LNCAP (cell line): ENCODE measurements around the gene TMEM62.
A peak's percentile ranks its signal among the peaks of the same experiment; 100 is the strongest.

Source experiments
- TF ChIP-seq, protein P1 (sequence below): fragments of 450-650 bp; IDR thresholded peaks from 2 replicates; pipeline ENCODE4 v1.5.1; 2017; ENCODE audit warnings: mild to moderate bottlenecking

TMEM62 gene

DNA sequence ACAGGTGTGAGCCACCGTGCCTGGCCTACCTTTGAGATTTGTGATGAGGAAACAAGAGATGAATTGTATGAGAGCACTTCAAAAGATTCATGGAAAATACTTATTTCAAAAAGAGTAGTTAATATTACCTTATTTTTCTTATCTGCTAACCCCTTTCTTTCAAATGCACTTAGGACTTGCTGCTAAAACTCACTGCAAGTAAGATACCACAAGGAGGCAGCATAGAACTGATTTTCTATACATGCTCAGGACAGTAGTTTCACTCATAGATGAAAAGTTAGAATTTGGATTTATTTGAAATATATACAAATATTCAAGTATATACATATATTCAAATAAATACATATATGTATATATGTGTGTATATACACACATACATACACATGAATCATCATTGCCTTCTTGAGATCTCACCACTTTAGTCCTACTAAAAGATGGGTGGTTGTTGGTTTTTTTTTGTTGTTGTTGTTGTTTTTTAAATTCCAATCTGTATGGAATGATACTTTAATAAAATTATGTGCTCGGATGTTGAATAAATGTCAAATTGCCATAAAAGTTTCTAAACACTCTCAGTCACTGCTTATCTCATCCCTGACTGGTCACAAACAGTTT lies 54.3 kb downstream of the TMEM62 start:
- TF ChIP-seq, protein P1, sequence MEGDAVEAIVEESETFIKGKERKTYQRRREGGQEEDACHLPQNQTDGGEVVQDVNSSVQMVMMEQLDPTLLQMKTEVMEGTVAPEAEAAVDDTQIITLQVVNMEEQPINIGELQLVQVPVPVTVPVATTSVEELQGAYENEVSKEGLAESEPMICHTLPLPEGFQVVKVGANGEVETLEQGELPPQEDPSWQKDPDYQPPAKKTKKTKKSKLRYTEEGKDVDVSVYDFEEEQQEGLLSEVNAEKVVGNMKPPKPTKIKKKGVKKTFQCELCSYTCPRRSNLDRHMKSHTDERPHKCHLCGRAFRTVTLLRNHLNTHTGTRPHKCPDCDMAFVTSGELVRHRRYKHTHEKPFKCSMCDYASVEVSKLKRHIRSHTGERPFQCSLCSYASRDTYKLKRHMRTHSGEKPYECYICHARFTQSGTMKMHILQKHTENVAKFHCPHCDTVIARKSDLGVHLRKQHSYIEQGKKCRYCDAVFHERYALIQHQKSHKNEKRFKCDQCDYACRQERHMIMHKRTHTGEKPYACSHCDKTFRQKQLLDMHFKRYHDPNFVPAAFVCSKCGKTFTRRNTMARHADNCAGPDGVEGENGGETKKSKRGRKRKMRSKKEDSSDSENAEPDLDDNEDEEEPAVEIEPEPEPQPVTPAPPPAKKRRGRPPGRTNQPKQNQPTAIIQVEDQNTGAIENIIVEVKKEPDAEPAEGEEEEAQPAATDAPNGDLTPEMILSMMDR, result peak; percentile 74

DNA sequence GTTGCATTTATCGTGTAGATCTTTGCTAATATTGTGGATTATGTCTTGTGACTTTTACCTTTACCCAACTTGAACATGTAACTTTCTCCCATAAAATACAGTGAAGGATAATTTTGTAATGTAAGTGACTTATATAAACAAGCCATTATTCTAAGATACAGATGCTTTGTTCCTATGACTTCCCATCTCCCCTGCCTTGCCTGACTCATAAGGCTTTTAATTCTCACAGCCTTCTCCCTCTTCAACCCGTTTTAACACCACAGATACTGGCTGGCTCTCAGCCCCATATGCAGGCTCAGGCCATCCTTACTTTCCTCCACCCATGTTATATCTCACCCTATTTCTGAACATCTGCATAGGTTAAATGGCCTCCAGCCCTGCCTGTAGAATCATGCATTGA lies 55.9 kb downstream of the TMEM62 start:
- TF ChIP-seq, protein P1, result no peak

DNA sequence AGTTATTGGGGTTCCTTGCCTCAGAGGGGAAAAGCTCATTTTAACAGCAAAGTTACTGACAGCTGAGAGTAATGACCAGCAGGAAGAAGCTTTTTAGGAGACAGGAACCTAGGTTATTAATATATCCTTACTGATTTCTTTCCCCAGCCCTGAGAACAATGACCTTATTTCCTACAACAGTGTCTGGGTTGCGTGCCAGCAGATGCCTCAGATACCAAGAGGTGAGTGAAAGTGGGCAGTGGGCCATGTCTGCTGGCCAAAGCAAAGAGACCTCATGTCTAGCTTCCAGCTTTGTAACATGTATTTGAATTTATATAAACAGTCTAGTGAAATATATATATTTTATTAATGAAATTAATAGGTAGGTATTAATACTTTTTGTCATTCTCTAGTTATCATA lies 56.8 kb downstream of the TMEM62 start:
- TF ChIP-seq, protein P1, result no peak

- TF ChIP-seq, protein P1, result no peak
These were observed 60.3 kb downstream of the TMEM62 start for GRCh38 chr15:43193710-43194109.

- TF ChIP-seq, protein P1, result no peak
These were observed 61.4 kb downstream of the TMEM62 start for GRCh38 chr15:43194795-43195194.

DNA sequence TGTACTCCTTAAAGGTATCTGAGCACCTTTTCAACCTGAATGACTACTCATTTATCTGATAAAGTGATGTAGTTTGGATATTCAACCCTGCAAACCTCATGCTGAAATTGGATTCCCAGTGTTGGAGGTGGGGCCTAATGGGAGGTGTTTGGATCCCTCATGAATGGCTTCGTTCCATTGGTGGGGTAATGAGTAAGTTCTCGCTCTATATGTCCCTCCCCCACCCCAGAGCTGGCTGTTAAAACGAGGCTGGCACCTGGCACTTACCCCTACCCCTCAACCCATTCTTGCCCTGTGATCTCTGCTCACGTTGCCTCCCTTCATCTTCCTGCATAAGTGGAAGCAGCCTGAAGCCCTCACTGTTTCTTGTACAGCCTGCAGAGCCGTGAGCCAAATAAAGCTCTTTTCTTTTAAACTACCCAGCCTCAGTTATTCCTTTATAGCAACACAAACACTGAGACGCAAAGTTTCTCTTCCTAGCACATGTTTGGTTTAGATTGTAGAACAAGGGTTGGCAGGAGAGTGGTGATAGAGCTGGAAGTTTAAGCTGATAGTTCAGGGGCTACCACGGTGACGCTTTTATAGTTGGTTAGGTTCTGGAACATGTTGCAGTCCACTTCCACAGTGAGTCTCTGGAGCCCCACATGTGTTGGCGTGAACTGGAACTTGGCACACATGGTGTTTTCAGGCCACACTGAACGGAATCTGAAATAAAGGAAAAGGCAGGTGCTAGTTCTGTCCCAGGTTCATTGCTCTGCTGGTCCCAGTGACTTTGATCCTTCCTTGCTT lies 63.6 kb downstream of the TMEM62 start:
- TF ChIP-seq, protein P1, result no peak

DNA sequence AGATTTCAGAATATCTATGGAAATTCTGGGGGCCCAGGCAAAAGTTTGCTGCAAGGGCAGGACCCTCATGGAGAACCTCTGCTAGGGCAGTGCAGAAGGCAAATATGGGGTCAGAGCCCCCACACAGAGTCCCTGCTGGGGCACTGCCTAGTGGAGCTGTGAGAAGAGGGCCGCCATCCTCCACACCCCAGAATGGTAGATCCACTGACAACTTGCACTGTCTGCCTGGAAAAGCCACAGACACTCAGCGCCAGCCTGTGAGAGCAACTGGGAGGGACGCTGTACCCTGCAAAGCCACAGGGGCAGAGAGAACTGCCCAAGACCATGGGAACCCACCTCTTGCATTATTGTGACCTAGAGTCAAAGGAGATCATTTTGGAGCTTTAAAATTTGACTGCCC lies 65.6 kb downstream of the TMEM62 start:
- TF ChIP-seq, protein P1, result no peak
